HG03354 (cell line): ENCODE measurements around the gene TCEAL7.
"Not testable (repeated sequence)": the region's sequence is repeated elsewhere in the genome, so short reads cannot be mapped to it uniquely, and the experiment has no call there.

Experiments used
- ATAC-seq: cut with Tn5 transposase; IDR thresholded peaks from one replicate; pipeline ENCODE4 v1.9.1; 2021; ENCODE audit warnings: mild to moderate bottlenecking; ENCODE audit not compliant: unreplicated experiment, poor library complexity, severe bottlenecking

Gene TCEAL7

DNA sequence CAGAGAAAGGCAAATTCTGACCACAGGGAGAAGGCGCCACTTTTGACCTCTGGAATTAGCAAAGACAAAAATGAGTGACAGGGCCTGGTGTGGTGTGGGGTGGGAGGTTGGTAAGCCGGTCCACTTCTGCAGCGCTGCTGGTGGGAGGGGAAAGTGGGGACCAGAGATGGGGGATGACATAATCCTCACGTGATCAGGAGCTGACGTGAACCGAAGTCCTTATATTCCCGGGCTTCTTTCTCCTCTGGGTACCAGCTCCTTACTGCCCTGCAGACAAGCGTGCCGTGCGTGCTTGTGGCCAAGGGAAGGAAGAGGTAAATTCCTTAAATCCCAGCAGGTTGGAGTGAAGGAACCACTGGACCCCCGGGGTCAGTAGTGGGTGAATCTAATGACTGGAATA is at the start of gene TCEAL7:
TSS of gene TCEAL7 (plus strand) at position 249 of the 400 bp plus-strand sequence. CDS start 1,165 bp downstream, outside the sequence.
- ATAC-seq: no peak

DNA sequence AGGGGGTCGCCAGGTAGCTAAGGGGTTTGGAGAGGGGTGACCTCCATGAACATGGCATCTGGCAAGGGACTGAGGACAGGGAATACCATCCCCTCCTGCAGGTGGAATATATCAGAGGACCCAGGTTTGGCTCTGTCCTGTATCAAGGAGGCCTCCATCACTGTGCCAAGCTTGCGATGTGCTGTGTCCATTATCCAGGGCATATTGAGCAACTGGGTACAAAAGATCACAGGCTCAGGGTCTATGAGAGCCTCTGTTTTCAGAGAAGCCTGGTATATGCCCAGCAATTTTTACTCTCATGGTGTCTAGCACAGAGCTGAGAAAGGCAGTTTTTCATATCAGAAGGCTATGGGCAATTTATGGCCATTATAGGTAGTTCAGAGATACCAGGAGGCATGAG is 36.9 kb upstream of the TCEAL7 start:
- ATAC-seq: no peak

DNA sequence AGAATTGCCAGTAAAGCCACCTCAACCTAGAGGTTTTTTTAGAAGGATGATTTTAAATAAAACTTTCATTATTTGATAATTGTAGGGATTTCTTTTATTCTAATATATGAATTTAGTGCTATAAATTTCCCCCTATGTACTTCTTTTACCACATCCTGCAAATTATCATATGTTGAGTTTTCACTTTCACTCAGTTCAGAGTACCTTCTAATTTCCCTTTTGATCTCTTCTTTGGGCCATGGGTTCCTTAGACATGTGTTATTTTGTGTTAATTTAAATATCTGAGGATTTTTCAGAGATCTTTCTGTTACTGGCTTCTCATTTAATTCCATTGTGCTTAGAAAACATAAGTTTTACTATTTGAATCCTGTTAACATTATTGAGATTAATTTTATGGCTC is 25.3 kb upstream of the TCEAL7 start:
- ATAC-seq: no peak

DNA sequence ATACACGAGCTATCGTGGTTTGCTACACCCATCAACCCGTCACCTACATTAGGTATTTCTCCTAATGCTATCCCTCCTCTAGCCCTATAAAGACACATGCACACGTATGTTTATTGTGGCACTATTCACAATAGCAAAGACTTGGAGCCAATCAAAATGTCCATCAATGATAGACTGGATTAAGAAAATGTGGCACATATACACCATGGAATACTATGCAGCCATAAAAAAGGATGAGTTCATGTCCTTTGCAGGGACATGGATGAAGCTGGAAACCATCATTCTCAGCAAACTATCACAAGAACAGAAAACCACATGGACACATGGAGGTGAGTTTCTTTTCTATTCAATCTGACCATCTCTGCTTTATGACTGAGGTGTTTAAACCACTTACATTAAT is 24.4 kb upstream of the TCEAL7 start:
- ATAC-seq: not testable (repeated sequence)

GRCh38 chrX:103309860-103310554 is 20.0 kb upstream of the TCEAL7 start:
- peak; percentile 23 for ATAC-seq

- peak; percentile 98 for ATAC-seq
Measured at GRCh38 chrX:103310555-103311398, 19.3 kb upstream of the TCEAL7 start, which contains the start of gene BEX2. BEX2 (minus strand) TSS chrX:103310990; CDS start chrX:103309976, 1,014 bp downstream.

- no peak for ATAC-seq
Measured at GRCh38 chrX:103311399-103311780, 18.6 kb upstream of the TCEAL7 start.

DNA sequence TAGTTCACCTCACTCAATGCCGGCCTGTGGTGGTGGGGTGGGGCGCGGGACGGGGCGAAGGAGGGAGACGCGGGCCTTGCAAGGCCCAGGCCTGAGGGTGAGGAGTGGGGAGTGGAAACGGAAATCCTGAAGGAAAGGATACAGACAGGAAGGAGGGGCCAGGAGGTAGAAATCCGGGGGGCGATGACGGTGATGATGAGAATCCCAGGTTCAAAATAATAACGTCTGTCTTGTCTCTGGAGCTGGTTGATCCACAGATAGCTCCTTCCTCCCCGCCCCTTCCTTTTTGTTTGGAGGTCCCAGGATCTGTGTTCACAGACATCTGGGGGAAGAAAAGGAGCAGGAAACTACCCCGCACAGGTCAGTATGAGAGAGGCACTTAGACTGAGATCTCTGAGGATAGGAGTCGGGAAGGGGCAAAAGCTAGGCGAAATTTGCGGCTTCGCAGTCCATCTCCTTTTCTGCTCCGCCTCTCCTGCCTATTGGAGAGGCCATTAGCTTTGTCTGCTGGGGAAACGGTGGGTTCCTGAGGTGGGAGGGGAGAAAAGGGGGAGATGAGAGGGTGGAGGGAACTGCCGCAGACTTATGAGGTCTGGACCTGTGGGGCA is 746 bp downstream of the TCEAL7 start:
- no peak for ATAC-seq

DNA sequence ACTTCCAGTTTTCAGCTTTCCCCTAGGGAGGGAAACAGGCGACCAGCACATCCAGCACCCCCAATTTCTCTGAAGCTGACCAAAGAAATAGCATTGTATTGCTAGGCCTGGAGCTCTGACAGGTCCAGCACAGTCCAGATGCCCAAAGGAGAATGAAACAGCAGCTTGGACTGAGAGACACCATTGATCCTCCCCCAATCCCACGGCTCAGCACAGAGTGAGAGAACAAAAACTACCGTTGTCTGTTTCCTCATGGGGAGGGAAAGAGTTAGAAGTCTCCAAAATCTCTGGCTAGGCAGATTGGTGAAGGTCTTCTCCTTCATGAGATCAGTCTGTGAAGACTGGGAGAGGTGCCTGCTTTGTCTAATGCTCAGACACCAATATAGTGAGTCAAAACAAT is 8.6 kb downstream of the TCEAL7 start:
- ATAC-seq: no peak

DNA sequence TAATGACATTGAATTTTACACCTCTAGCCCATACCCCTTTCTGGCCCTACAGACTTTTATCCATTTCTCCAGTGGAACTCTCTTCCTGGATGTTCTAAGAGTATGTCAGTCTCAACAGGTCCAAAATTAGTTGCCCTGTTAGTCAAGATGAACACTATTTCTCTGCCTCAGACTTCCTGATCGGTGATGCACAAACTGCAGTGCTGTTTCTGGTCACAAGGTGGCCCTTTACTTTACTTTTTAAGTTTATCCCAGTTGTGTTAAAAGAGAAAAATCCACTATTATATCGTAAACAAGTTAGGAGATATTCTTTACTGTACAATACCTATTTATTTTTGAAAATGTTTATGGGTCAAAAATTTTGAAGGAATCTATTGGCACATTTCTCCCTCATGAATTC is 13.1 kb downstream of the TCEAL7 start:
- peak; percentile 78 for ATAC-seq

- ATAC-seq: no peak
Measured at GRCh38 chrX:103344606-103345005, 14.6 kb downstream of the TCEAL7 start.

- no peak for ATAC-seq
Measured at GRCh38 chrX:103347682-103348397, 17.8 kb downstream of the TCEAL7 start.

- no peak for ATAC-seq
Measured at GRCh38 chrX:103356130-103356798, 26.2 kb downstream of the TCEAL7 start, which contains the start of gene TCEAL9. TCEAL9 (plus strand) TSS chrX:103356506; CDS start chrX:103357685, 1,179 bp downstream.

DNA sequence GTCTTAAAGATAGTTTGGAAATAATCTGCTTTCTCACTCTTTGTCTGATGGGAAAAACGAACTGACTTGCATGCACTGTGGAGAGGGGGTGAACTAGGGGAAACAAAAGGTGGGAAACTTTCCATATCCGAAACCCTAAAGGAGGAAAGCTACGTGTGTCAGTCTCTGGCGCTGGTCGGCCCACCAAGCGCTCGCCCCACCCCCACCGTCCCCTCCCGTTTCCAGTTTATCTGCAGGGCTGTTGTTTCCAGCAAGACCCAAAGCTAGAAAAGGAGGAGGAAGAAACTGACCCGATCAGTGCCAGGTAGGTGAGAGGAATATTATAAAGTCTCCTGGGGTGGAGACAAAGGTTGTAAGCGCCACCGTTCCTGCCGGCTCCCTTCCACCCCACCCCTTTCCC is 26.8 kb downstream of the TCEAL7 start:
- no peak for ATAC-seq

DNA sequence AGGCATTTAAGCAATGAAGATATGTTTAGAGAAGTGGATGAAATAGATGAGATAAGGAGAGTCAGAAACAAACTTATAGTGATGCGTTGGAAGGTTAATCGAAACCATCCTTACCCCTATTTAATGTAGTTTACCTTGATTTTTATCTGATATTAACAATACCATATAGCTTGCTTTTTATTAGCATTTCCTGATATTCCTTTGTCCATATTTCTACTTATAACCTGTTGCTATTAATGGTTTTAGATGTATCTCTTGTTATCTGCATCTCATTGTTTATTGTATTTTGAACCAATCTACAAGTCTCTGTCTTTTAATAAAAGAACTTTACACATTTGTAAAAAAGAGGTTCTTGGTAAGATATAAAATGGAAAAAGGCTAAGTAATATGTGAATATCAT is 27.8 kb downstream of the TCEAL7 start:
- ATAC-seq: no peak

GRCh38 chrX:103359605-103360004 is 29.6 kb downstream of the TCEAL7 start:
- not testable (repeated sequence) for ATAC-seq

- no peak for ATAC-seq
Measured at GRCh38 chrX:103360092-103360491, 30.1 kb downstream of the TCEAL7 start.

DNA sequence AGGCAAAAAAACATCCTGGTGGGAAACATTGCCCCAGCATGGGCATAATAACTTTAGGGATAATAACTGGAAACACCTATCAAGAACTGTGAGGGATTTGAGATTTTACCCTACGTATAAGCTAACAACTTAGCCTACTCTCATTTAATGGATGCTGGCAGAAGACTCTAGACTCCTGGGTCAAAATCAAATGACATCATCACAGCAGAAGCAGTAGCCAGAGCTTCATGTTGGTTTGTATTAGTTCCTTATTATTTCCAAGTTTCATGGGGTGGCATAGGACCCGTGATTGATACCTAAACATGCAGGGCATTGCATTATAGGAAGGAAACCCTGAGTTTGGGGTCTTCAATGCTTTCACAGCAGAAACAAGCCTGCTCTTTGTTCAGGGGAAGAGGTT is 30.9 kb downstream of the TCEAL7 start:
- ATAC-seq: no peak

DNA sequence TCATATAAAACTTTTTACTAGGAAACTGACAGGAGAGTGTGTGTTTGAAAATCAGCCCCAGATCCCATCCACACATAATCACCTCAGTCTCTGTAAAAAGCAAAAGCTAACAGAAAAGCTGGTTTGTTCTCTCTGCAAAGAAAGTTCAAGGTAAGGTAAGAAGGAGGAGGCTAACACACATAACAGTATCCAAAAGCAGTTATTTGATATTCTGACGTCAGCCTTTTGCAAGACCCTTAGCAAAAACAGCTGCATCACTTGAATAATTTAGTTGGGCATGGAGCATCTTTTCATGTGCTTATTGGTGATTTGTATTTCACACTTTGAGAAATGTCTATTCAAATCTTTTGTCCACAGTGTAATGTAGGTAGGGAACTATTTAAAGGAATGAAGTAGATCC is 31.8 kb downstream of the TCEAL7 start:
- no peak for ATAC-seq
